Uterus (tissue), 4 donors: ENCODE measurements around the gene WDR27. TPM values are rescaled to one million over a fixed set of nuclear protein-coding genes. Genes with fewer than 3 reads are reported as not detected.

Source experiments
- DNase-seq, 2 donors: peaks; one replicate each; pipeline ENCODE4 v3.0.0-alpha.2; 2019 to 2020
- H3K27ac ChIP-seq, 2 donors: fragments of 200-600 bp; sonication (generic); 1 replicate in 1 of 2; 2 replicates in 1 of 2; pipeline ENCODE4 v1.5.1; 2016 to 2018
- H3K27me3 ChIP-seq, 2 donors: fragments of 200-600 bp; sonication (generic); one replicate each; pipeline ENCODE4 v1.5.1; 2018 to 2019; ENCODE audit warnings: control low read depth in 1 of 2
- H3K36me3 ChIP-seq, 2 donors: fragments of 200-600 bp; sonication (generic); one replicate each; pipeline ENCODE4 v1.5.1; 2019; ENCODE audit warnings: control low read depth in 1 of 2
- H3K4me1 ChIP-seq, 2 donors: fragments of 200-600 bp; sonication (generic); one replicate each; pipeline ENCODE4 v1.5.1; 2018 to 2019; ENCODE audit warnings: control low read depth in 1 of 2
- H3K4me3 ChIP-seq, 2 donors: fragments of 200-600 bp; sonication (generic); 1 replicate in 1 of 2; 2 replicates in 1 of 2; pipeline ENCODE4 v1.5.1; 2018 to 2019; ENCODE audit warnings: mild to moderate bottlenecking in 1 of 2
- H3K9me3 ChIP-seq, 2 donors: fragments of 200-600 bp; sonication (generic); one replicate each; pipeline ENCODE4 v1.5.1; 2019; ENCODE audit warnings: control low read depth in 1 of 2
- CTCF ChIP-seq, 4 experiments: fragments of 200-600 bp in 2 of 4; fragments of 450-650 bp in 2 of 4; sonication (generic) in 2 of 4; IDR thresholded peaks; one replicate each; pipeline ENCODE4 v1.5.1; 2016 to 2019; ENCODE audit warnings: antibody characterized with exemption in 4 of 4, mild to moderate bottlenecking in 2 of 4, moderate library complexity in 1 of 4
- POLR2A ChIP-seq, 2 donors: fragments of 450-650 bp; IDR thresholded peaks; one replicate each; pipeline ENCODE4 v1.6.1; 2016; ENCODE audit warnings: antibody characterized with exemption in 2 of 2, mild to moderate bottlenecking in 1 of 2, moderate library complexity in 1 of 2
- intact Hi-C: fragments of 100-400 bp; cut with DNase I; formaldehyde crosslinking; loops from one replicate; pipeline ENCODE4 v1.15.1; 2023; ENCODE audit warnings: low total_unique reads
- total RNA-seq, 4 donors: library from RNA; depleted of rRNA in 3 of 4; stranded (reverse); fragments of >200 nt in 3 of 4; gene quantifications; one replicate each; pipeline versions ENCODE4 v1.1.0 to v1.2.4, GENCODE V29; 2014 to 2023
- donor health status: DM: yes; HTN: yes; CAD: no.

The WDR27 gene
- total RNA-seq, 4 donors from 2014 or later: 41.8 to 69.7 (median 59.7) TPM

GRCh38 chr6:169420912-169421543 lies 280.8 kb downstream of the WDR27 start:
- no peak overlapping the region for H3K4me3 ChIP-seq
- H3K27ac ChIP-seq: no peak overlapping the region
- intact Hi-C loops: no loop called here
- no peak for TF ChIP-seq POLR2A (IDR thresholded peaks at IDR 0.05)
- peak; percentile 23 to 36 (median 27) for TF ChIP-seq CTCF (IDR thresholded peaks at IDR 0.05)
- no peaks in the 10 kb centered on the region for H3K4me1 ChIP-seq
- H3K9me3 ChIP-seq: no peaks in the 10 kb centered on the region
- H3K27me3 ChIP-seq: no peaks in the 10 kb centered on the region
- DNase-seq: no peak
- no peaks in the 10 kb centered on the region for H3K36me3 ChIP-seq

- H3K27me3 ChIP-seq: no peaks in the 10 kb centered on the region
- H3K4me1 ChIP-seq: no peaks in the 10 kb centered on the region
- intact Hi-C loops: no loop called here
- no peaks in the 10 kb centered on the region for H3K36me3 ChIP-seq
- TF ChIP-seq CTCF (IDR thresholded peaks at IDR 0.05) (no peak), POLR2A (IDR thresholded peaks at IDR 0.05) (no peak)
- H3K4me3 ChIP-seq: no peak overlapping the region
- peak overlapping the region in 1 of 2 donors; percentile 35 for H3K27ac ChIP-seq
- H3K9me3 ChIP-seq: peaks cover 0 to 8% of the 10 kb centered on the region in 2 donors
- no peak for DNase-seq
Measured at GRCh38 chr6:169417101-169417500, 284.7 kb downstream of the WDR27 start.

GRCh38 chr6:169416249-169416648 lies 285.6 kb downstream of the WDR27 start:
- Histone ChIP-seq H3K27me3 (no peaks in the 10 kb centered on the region), H3K4me3 (no peak overlapping the region), H3K36me3 (no peaks in the 10 kb centered on the region), H3K27ac (no peak overlapping the region), H3K4me1 (no peaks in the 10 kb centered on the region), H3K9me3 (peaks cover 0 to 8% of the 10 kb centered on the region in 2 donors)
- TF ChIP-seq POLR2A (IDR thresholded peaks at IDR 0.05): no peak
- TF ChIP-seq CTCF (IDR thresholded peaks at IDR 0.05): no peak
- intact Hi-C loops: no loop called here
- DNase-seq: no peak

- intact Hi-C loops: no loop called here
- no peaks in the 10 kb centered on the region for H3K27me3 ChIP-seq
- H3K9me3 ChIP-seq: peaks cover 0 to 8% of the 10 kb centered on the region in 2 donors
- H3K4me3 ChIP-seq: no peak overlapping the region
- TF ChIP-seq POLR2A (IDR thresholded peaks at IDR 0.05): no peak
- no peak for TF ChIP-seq CTCF (IDR thresholded peaks at IDR 0.05)
- no peak overlapping the region for H3K27ac ChIP-seq
- no peak for DNase-seq
- H3K36me3 ChIP-seq: no peaks in the 10 kb centered on the region
- H3K4me1 ChIP-seq: no peaks in the 10 kb centered on the region
Measured at GRCh38 chr6:169415179-169415578, 286.6 kb downstream of the WDR27 start.

GRCh38 chr6:169411722-169412121 lies 290.1 kb downstream of the WDR27 start:
- Histone ChIP-seq H3K36me3 (no peaks in the 10 kb centered on the region), H3K27ac (no peak overlapping the region), H3K4me3 (no peak overlapping the region), H3K27me3 (no peaks in the 10 kb centered on the region), H3K9me3 (peaks cover 0 to 8% of the 10 kb centered on the region in 2 donors), H3K4me1 (no peaks in the 10 kb centered on the region)
- intact Hi-C loops: no loop called here
- DNase-seq: no peak
- TF ChIP-seq POLR2A (IDR thresholded peaks at IDR 0.05) (no peak), CTCF (IDR thresholded peaks at IDR 0.05) (no peak)
